K562 (cell line): Measurements from ENCODE around the gene OST4. TPM values are rescaled to one million over a fixed set of nuclear protein-coding genes. Genes with fewer than 3 reads are reported as not detected.
A peak's percentile ranks its signal among the peaks of the same experiment; 100 is the strongest.

Experiments used
- E2F3 ChIP-seq: fragments of 250-450 bp; sonication (Bioruptor Pico); IDR thresholded peaks from 2 replicates; pipeline ENCODE4 v1.4.0; 2020; ENCODE audit warnings: mild to moderate bottlenecking
- ELF4 ChIP-seq: fragments of 450-650 bp; formaldehyde crosslinking; IDR thresholded peaks from 2 replicates; pipeline ENCODE4 v1.4.0; 2022; ENCODE audit warnings: missing genetic modification characterization
- FOXA1 ChIP-seq: fragments of 450-650 bp; IDR thresholded peaks from 2 replicates; pipeline ENCODE4 v1.6.1; 2016; ENCODE audit warnings: mild to moderate bottlenecking, borderline replicate concordance
- GMEB1 ChIP-seq: fragments of 250-450 bp; sonication (Bioruptor Pico); IDR thresholded peaks from 2 replicates; pipeline ENCODE4 v1.4.0; 2020; ENCODE audit warnings: mild to moderate bottlenecking
- HMBOX1 ChIP-seq: sonication (generic); IDR thresholded peaks from 2 replicates; pipeline ENCODE4 v1.6.1; 2016
- MCM3 ChIP-seq: fragments of 450-650 bp; IDR thresholded peaks from 2 replicates; pipeline ENCODE4 v1.6.1; 2016
- MEF2A ChIP-seq: IDR thresholded peaks from 2 replicates; pipeline ENCODE4 v1.6.1; 2011; ENCODE audit warnings: low read depth, mild to moderate bottlenecking, low read length, moderate library complexity; ENCODE audit not compliant: control insufficient read depth
- MIER1 ChIP-seq: fragments of 450-650 bp; IDR thresholded peaks from 2 replicates; pipeline ENCODE4 v1.6.1; 2016; ENCODE audit warnings: antibody characterized with exemption, mild to moderate bottlenecking, low read depth
- MYNN ChIP-seq, 2 experiments: sonication (generic); formaldehyde crosslinking in 1 of 2; IDR thresholded peaks; 2 replicates each; pipeline versions ENCODE4 v1.5.0 to v1.6.1; 2016 to 2020; ENCODE audit warnings: antibody characterized with exemption in 1 of 2, missing genetic modification reagents in 1 of 2
- NFE2L1 ChIP-seq: fragments of 450-650 bp; IDR thresholded peaks from 2 replicates; pipeline ENCODE4 v1.6.1; 2016; ENCODE audit warnings: missing genetic modification characterization, low read depth, mild to moderate bottlenecking, missing compliant biosample characterization, moderate library complexity, borderline replicate concordance
- NFYB ChIP-seq: IDR thresholded peaks from 2 replicates; pipeline ENCODE4 v1.6.1; 2011; ENCODE audit warnings: mild to moderate bottlenecking, moderate library complexity; ENCODE audit not compliant: insufficient read length; ENCODE audit errors: extremely low read depth
- POLR2B ChIP-seq: fragments of 450-650 bp; IDR thresholded peaks from 2 replicates; pipeline ENCODE4 v1.6.1; 2018; ENCODE audit warnings: low read depth; ENCODE audit not compliant: partially characterized antibody
- PYGO2 ChIP-seq: fragments of 450-650 bp; IDR thresholded peaks from 2 replicates; pipeline ENCODE4 v1.6.1; 2016; ENCODE audit warnings: mild to moderate bottlenecking, missing genetic modification characterization, moderate library complexity, missing compliant biosample characterization
- RBM22 ChIP-seq: fragments of 200-400 bp; formaldehyde crosslinking; IDR thresholded peaks from 2 replicates; pipeline ENCODE4 v1.6.1; 2018; ENCODE audit warnings: low read length, low read depth; ENCODE audit not compliant: poor library complexity, severe bottlenecking
- SMAD2 ChIP-seq: fragments of 150-350 bp; IDR thresholded peaks from 2 replicates; pipeline ENCODE4 v1.6.1; 2014; ENCODE audit warnings: low read depth, mild to moderate bottlenecking, low read length
- TAF7 ChIP-seq: fragments of 450-650 bp; IDR thresholded peaks from 2 replicates; pipeline ENCODE4 v1.6.1; 2016; ENCODE audit warnings: missing genetic modification characterization, missing compliant biosample characterization
- VEZF1 ChIP-seq: fragments of 200-800 bp; sonication (Bioruptor generic); IDR thresholded peaks from 2 replicates; pipeline ENCODE4 v1.6.1; 2017; ENCODE audit warnings: missing genetic modification characterization, missing compliant biosample characterization
- WHSC1 ChIP-seq: IDR thresholded peaks from one replicate; pipeline ENCODE4 v1.6.1; 2012; ENCODE audit warnings: low read length, control low read depth, inconsistent platforms
- ZBTB12 ChIP-seq: fragments of 250-450 bp; sonication (Bioruptor Pico); IDR thresholded peaks from 2 replicates; pipeline ENCODE4 v1.4.0; 2020
- ZBTB7A ChIP-seq: IDR thresholded peaks from 2 replicates; pipeline ENCODE4 v1.6.1; 2011; ENCODE audit warnings: low read depth, mild to moderate bottlenecking, low read length, moderate library complexity, borderline replicate concordance; ENCODE audit not compliant: control insufficient read depth
- ZC3H11A ChIP-seq: IDR thresholded peaks from 2 replicates; pipeline ENCODE4 v1.6.1; 2012; ENCODE audit warnings: low read depth, low read length, improper control_type of control experiment
- ZNF239 ChIP-seq: fragments of 250-450 bp; sonication (Bioruptor Pico); IDR thresholded peaks from 2 replicates; pipeline ENCODE4 v1.4.0; 2020; ENCODE audit warnings: mild to moderate bottlenecking
- ZNF561 ChIP-seq: fragments of 450-650 bp; formaldehyde crosslinking; conservative IDR thresholded peaks from 2 replicates; pipeline ENCODE4 v1.4.0; 2020; ENCODE audit warnings: mild to moderate bottlenecking, moderate library complexity
- ZNF583 ChIP-seq: fragments of 250-450 bp; sonication (Bioruptor Pico); IDR thresholded peaks from 2 replicates; pipeline ENCODE4 v1.4.0; 2020
- ZNF589 ChIP-seq: fragments of 200-800 bp; sonication (Bioruptor generic); IDR thresholded peaks from 2 replicates; pipeline ENCODE4 v1.6.1; 2016; ENCODE audit warnings: low read depth, missing genetic modification characterization, missing compliant biosample characterization
- polyA plus RNA-seq, 8 experiments: library from polyadenylated mRNA; depleted of rRNA in 4 of 8; stranded (reverse) in 5 of 8; unstranded in 3 of 8; fragments of >200 nt; fragmentation: Nextera tagmentation in 2 of 8; fragmentation: Illumina TruSeq in 1 of 8; extraction: Ambion mirVana in 2 of 8; extraction: Trizol in 1 of 8; gene quantifications; 2 replicates each; pipeline versions ENCODE4 v1.2.1 to v1.2.3, GENCODE V29; 2011 to 2014; ENCODE audit warnings: inconsistent platforms in 1 of 8, missing spikeins in 1 of 8
- total RNA-seq, 7 experiments: library from RNA; depleted of rRNA in 6 of 7; stranded (reverse); fragments of >200 nt in 6 of 7; fragmentation: Illumina TruSeq in 2 of 7; extraction: Trizol in 2 of 7; gene quantifications; 2 replicates each; pipeline versions ENCODE4 v1.2.1 to v1.2.3, GENCODE V29; 2011 to 2021; ENCODE audit warnings: low replicate concordance in 1 of 7

OST4 gene
- total and polyA plus RNA-seq, 9 of the 15 experiments (the other 6 are each of a cell fraction or from before 2014, with no cell fraction given): 186 to 1,155 (median 355) TPM

GRCh38 chr2:27032495-27033252 lies 38.8 kb downstream of the OST4 start, which contains the start of gene TMEM214 (continued):
- TF ChIP-seq ZBTB7A (peak; percentile 71; the same call in 1 of the 2 replicates), VEZF1 (CRISPR knock-in tag) (peak; percentile 58), ZBTB12 (CRISPR knock-in tag) (0 out of 2 replicates have a peak, but pooled peaks have one; percentile 49), ELF4 (no peak), ZNF583 (no peak), WHSC1 (no peak), MIER1 (no peak), MEF2A (no peak), HMBOX1 (no peak), FOXA1 (no peak), RBM22 (peak; percentile 82), MYNN (IDR thresholded peaks at IDR 0.05) (no peak), MYNN (CRISPR knock-in tag; IDR thresholded peaks at IDR 0.05) (no peak), ZNF239 (CRISPR knock-in tag) (peak; percentile 6; the same call in 1 of the 2 replicates), TAF7 (tag) (no peak; the same call in 1 of the 2 replicates), ZNF589 (CRISPR knock-in tag) (no peak), POLR2B (peak; percentile 71), NFYB (no peak), ZNF561 (CRISPR knock-in tag) (no peak), PYGO2 (tag) (no peak), ZC3H11A (no peak), SMAD2 (no peak), MCM3 (no peak), E2F3 (CRISPR knock-in tag) (no peak), NFE2L1 (tag) (no peak), GMEB1 (CRISPR knock-in tag) (peak; percentile 96)
